GM12878 (cell line): ENCODE measurements around the gene TIMD4.

Experiments used
- EED ChIP-seq: sonication (generic); IDR thresholded peaks from 2 replicates; pipeline ENCODE4 v1.6.1; 2016; ENCODE audit warnings: antibody characterized with exemption, low read depth
- ESRRA ChIP-seq: IDR thresholded peaks from 2 replicates; pipeline ENCODE4 v1.6.1; 2012; ENCODE audit warnings: mild to moderate bottlenecking, low read length, improper control_type of control experiment
- GABPA ChIP-seq: IDR thresholded peaks from 2 replicates; pipeline ENCODE4 v1.6.1; 2014; ENCODE audit warnings: antibody characterized with exemption, low read depth, mild to moderate bottlenecking, inconsistent platforms
- IRF3 ChIP-seq: fragments of 450-650 bp; IDR thresholded peaks from 2 replicates; pipeline ENCODE4 v1.6.1; 2014; ENCODE audit warnings: mild to moderate bottlenecking
- MAX ChIP-seq: IDR thresholded peaks from 2 replicates; pipeline ENCODE4 v1.6.1; 2012; ENCODE audit warnings: low read depth, low read length, improper control_type of control experiment
- MXI1 ChIP-seq: fragments of 150-350 bp; IDR thresholded peaks from 2 replicates; pipeline ENCODE4 v1.6.1; 2011; ENCODE audit warnings: low read depth, mild to moderate bottlenecking, inconsistent platforms, low read length, improper control_type of control experiment
- POLR2AphosphoS5 ChIP-seq: IDR thresholded peaks from 2 replicates; pipeline ENCODE4 v1.6.1; 2011; ENCODE audit warnings: mild to moderate bottlenecking, low read length, inconsistent platforms
- RELA ChIP-seq: fragments of 450-650 bp; IDR thresholded peaks from 2 replicates; pipeline ENCODE4 v1.8.0; 2014; ENCODE audit warnings: borderline replicate concordance; ENCODE audit not compliant: partially characterized antibody
- USF2 ChIP-seq: IDR thresholded peaks from 2 replicates; pipeline ENCODE4 v1.6.1; 2011; ENCODE audit warnings: low read depth, low read length, improper control_type of control experiment, borderline replicate concordance
- ZZZ3 ChIP-seq: IDR thresholded peaks from 2 replicates; pipeline ENCODE4 v1.6.1; 2011; ENCODE audit warnings: low read depth; ENCODE audit not compliant: control insufficient read depth, insufficient read length
- TF ChIP-seq, protein P1 (sequence below), 3 experiments: IDR thresholded peaks in 2 of 3; conservative IDR thresholded peaks in 1 of 3; 2 replicates each; pipeline ENCODE4 v1.5.1; 2011; ENCODE audit warnings: low read depth in 3 of 3, low read length in 3 of 3, mild to moderate bottlenecking in 3 of 3, control low read depth in 2 of 3, moderate library complexity in 2 of 3, inconsistent platforms in 1 of 3, mixed read lengths in 1 of 3; ENCODE audit not compliant: control insufficient read depth in 2 of 3, insufficient read depth in 1 of 3; ENCODE audit errors: extremely low read depth in 1 of 3
- TF ChIP-seq, protein P2 (sequence below): fragments of 450-650 bp; IDR thresholded peaks from 2 replicates; pipeline ENCODE4 v1.6.1; 2017; ENCODE audit warnings: antibody characterized with exemption, mild to moderate bottlenecking, moderate library complexity

DNA sequence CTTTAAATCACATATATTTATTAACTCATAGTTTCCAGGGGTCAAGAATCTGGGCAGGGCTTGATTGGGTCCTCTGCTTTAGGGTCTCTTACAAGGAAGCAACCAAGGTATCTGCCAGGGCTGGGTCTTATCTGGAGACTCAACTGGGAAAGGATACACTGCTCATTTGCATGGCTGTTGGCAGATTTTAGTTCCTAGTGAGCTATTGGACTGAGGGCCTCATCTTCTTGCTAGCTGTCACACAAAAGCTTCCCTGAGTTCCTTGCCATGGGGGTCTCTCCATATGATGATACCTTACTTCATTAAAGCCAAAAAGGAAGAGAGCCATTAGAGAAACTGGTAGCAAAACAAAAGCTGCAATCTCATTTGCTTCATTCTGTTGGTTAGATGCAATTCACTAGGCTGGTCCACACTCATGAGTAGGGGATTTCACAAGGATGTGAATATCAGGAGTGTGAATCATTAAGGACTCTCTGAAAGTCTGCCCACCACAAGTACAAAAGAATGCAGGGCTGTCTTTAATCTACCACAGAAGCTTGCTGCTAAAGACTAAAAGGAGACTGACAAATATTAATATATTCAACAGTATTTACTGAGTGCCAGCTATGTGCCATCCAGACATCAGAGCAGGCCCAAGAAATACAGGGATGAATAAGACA, 42.0 kb upstream of the TIMD4 start:
- TF ChIP-seq, protein P1, sequence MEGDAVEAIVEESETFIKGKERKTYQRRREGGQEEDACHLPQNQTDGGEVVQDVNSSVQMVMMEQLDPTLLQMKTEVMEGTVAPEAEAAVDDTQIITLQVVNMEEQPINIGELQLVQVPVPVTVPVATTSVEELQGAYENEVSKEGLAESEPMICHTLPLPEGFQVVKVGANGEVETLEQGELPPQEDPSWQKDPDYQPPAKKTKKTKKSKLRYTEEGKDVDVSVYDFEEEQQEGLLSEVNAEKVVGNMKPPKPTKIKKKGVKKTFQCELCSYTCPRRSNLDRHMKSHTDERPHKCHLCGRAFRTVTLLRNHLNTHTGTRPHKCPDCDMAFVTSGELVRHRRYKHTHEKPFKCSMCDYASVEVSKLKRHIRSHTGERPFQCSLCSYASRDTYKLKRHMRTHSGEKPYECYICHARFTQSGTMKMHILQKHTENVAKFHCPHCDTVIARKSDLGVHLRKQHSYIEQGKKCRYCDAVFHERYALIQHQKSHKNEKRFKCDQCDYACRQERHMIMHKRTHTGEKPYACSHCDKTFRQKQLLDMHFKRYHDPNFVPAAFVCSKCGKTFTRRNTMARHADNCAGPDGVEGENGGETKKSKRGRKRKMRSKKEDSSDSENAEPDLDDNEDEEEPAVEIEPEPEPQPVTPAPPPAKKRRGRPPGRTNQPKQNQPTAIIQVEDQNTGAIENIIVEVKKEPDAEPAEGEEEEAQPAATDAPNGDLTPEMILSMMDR (IDR thresholded peaks at IDR 0.05 in 2 of 3, conservative IDR thresholded peaks at IDR 0.05 in 1 of 3; ENCODE audit: control insufficient read depth in 2 of 3, extremely low read depth in 1 of 3, insufficient read depth in 1 of 3, low read depth in 3 of 3, low read length in 3 of 3), result no peak
- TF ChIP-seq RELA, result no peak
- TF ChIP-seq ZZZ3, result no peak
- TF ChIP-seq MAX, result no peak
- no peak for TF ChIP-seq GABPA
- no peak for TF ChIP-seq EED
- TF ChIP-seq POLR2AphosphoS5, result no peak
- TF ChIP-seq, protein P2, sequence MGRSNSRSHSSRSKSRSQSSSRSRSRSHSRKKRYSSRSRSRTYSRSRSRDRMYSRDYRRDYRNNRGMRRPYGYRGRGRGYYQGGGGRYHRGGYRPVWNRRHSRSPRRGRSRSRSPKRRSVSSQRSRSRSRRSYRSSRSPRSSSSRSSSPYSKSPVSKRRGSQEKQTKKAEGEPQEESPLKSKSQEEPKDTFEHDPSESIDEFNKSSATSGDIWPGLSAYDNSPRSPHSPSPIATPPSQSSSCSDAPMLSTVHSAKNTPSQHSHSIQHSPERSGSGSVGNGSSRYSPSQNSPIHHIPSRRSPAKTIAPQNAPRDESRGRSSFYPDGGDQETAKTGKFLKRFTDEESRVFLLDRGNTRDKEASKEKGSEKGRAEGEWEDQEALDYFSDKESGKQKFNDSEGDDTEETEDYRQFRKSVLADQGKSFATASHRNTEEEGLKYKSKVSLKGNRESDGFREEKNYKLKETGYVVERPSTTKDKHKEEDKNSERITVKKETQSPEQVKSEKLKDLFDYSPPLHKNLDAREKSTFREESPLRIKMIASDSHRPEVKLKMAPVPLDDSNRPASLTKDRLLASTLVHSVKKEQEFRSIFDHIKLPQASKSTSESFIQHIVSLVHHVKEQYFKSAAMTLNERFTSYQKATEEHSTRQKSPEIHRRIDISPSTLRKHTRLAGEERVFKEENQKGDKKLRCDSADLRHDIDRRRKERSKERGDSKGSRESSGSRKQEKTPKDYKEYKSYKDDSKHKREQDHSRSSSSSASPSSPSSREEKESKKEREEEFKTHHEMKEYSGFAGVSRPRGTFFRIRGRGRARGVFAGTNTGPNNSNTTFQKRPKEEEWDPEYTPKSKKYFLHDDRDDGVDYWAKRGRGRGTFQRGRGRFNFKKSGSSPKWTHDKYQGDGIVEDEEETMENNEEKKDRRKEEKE, result no peak
- TF ChIP-seq USF2, result no peak
- no peak for TF ChIP-seq IRF3
- TF ChIP-seq ESRRA, result no peak
- TF ChIP-seq MXI1, result no peak
